Activated CD4-positive, CD25-positive, alpha-beta regulatory T cell treated with anti-CD3 and anti-CD28 coated beads, Interleukin-2, amount 50 U/mL, for 24 hours (primary cell): Measurements from ENCODE around the gene SLC9A9.
"Not testable (repeated sequence)": the region's sequence is repeated elsewhere in the genome, so short reads cannot be mapped to it uniquely, and the experiment has no call there.

Experiments used
- ATAC-seq, 2 donors: fragments of 150-1000 bp; cut with Tn5 transposase; one replicate each; pipeline ENCODE4 v1.10.0; 2021; ENCODE audit warnings: mild to moderate bottlenecking in 1 of 2, moderate library complexity in 1 of 2

The SLC9A9 gene

GRCh38 chr3:143536817-143537535 is 311.3 kb downstream of the SLC9A9 start:
- no peak for ATAC-seq

- ATAC-seq, result peak; percentile 70 to 81
Observed at GRCh38 chr3:143535994-143536784, 312.1 kb downstream of the SLC9A9 start.

GRCh38 chr3:143533391-143533790 is 314.9 kb downstream of the SLC9A9 start:
- ATAC-seq, result no peak

GRCh38 chr3:143532091-143532490 is 316.2 kb downstream of the SLC9A9 start:
- ATAC-seq, result no peak

GRCh38 chr3:143531101-143531500 is 317.2 kb downstream of the SLC9A9 start:
- no peak for ATAC-seq

- no peak for ATAC-seq
Observed at GRCh38 chr3:143529798-143530197, 318.5 kb downstream of the SLC9A9 start.

- ATAC-seq, result peak; percentile 41 to 63
Observed at GRCh38 chr3:143529018-143529478, 319.2 kb downstream of the SLC9A9 start.

GRCh38 chr3:143526011-143526545 is 322.2 kb downstream of the SLC9A9 start:
- no peak for ATAC-seq

- ATAC-seq, result no peak
Observed at GRCh38 chr3:143525408-143525807, 322.9 kb downstream of the SLC9A9 start.

- no peak for ATAC-seq
Observed at GRCh38 chr3:143521803-143522202, 326.5 kb downstream of the SLC9A9 start.

- not testable (repeated sequence) for ATAC-seq
Observed at GRCh38 chr3:143517131-143517530, 331.1 kb downstream of the SLC9A9 start.

GRCh38 chr3:143514874-143515273 is 333.4 kb downstream of the SLC9A9 start:
- no peak for ATAC-seq

- no peak for ATAC-seq
Observed at GRCh38 chr3:143514109-143514508, 334.2 kb downstream of the SLC9A9 start.

- no peak for ATAC-seq
Observed at GRCh38 chr3:143511174-143511879, 336.9 kb downstream of the SLC9A9 start.

GRCh38 chr3:143510601-143511000 is 337.7 kb downstream of the SLC9A9 start:
- no peak for ATAC-seq

- no peak for ATAC-seq
Observed at GRCh38 chr3:143507735-143508580, 340.3 kb downstream of the SLC9A9 start.

- ATAC-seq, result no peak
Observed at GRCh38 chr3:143506190-143506589, 342.1 kb downstream of the SLC9A9 start.

- ATAC-seq, result no peak
Observed at GRCh38 chr3:143503325-143503885, 344.9 kb downstream of the SLC9A9 start.

- ATAC-seq, result no peak
Observed at GRCh38 chr3:143502081-143502480, 346.2 kb downstream of the SLC9A9 start.

GRCh38 chr3:143497382-143497781 is 350.9 kb downstream of the SLC9A9 start:
- ATAC-seq, result no peak

- ATAC-seq, result no peak
Observed at GRCh38 chr3:143496191-143496590, 352.1 kb downstream of the SLC9A9 start.

GRCh38 chr3:143495527-143495926 is 352.7 kb downstream of the SLC9A9 start:
- ATAC-seq, result no peak
